Hippocampal formation (tissue), 2 donors: ENCODE data around the gene PCGF3.
"Not testable (repeated sequence)": the region's sequence is repeated elsewhere in the genome, so short reads cannot be mapped to it uniquely, and the experiment has no call there.

Experiments
- DNase-seq, 2 donors: peaks; one replicate each; lab custom pipeline; 2025; lab: John Stamatoyannopoulos, UW

Gene PCGF3

DNA sequence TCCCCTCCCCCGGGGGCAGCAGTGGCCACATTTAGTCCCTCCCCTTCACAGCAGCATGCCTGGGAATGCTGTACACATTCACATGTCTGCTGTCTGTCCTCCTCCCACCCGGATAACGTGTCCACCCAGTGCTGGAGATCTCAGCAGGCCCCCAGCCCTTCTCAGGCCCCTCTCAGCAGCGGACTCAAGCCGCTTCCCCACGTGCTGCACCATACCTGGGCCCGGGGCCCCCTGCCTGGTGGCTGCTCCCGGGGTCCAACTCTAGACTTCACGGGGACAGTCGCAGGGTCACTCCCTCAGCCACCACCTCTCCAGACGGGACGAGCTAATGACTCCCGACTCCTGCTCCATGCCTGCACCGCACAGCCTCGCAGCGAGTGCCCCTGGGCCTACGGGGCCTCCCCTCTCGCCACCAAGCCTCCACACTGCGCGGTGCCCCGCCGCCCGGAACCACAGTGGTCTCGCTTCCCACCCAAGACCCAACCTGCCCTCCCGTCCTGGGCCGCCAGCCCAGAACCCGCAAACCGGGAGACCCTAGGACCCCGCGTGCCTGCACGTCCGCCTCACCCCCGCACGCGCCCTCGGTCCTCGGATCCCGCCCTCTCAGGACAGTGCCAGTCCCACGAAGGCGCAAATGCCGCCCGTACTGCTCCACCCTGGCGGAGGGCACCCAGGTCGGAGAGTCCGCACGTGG lies 1.3 kb upstream of the PCGF3 start:
- DNase-seq = no peak

DNA sequence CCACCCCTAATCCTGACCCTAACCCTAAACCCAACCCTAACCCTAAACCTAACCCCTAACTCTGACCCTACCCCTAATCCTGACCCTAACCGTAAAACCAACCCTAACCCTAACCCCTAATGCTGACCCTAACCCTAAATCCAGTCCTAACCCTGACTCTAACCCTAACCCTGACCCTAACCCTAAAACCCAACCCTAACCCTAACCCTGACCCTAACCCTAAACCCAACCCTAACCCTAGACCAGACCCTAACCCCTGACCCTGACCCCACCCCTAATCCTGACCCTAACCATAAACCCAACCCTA lies 708 bp upstream of the PCGF3 start:
- DNase-seq = no peak

DNA sequence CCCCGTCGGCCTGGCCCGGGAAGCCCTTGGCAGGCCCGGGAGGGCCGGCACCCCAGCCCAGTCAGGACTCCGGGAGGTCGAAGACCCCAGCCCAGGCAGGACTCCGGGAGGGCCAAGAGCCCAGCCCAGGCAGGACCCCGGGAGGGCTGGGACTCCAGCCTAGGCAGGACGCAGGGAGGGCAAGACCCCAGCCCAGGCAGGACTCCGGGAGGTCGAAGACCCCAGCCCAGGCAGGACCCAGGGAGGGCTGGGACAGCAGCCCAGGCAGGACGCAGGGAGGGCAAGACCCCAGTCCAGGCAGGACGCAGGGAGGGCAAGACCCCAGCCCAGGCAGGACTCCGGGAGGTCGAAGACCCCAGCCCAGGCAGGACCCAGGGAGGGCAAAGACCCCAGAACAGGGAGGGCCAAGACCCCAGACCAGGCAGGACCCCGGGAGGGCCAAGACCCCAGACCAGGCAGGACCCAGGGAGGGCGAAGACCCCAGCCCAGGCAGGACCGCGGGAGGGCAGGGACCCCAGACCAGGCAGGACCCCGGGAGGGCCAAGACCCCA lies 526 bp downstream of the PCGF3 start:
- not testable (repeated sequence) for DNase-seq

DNA sequence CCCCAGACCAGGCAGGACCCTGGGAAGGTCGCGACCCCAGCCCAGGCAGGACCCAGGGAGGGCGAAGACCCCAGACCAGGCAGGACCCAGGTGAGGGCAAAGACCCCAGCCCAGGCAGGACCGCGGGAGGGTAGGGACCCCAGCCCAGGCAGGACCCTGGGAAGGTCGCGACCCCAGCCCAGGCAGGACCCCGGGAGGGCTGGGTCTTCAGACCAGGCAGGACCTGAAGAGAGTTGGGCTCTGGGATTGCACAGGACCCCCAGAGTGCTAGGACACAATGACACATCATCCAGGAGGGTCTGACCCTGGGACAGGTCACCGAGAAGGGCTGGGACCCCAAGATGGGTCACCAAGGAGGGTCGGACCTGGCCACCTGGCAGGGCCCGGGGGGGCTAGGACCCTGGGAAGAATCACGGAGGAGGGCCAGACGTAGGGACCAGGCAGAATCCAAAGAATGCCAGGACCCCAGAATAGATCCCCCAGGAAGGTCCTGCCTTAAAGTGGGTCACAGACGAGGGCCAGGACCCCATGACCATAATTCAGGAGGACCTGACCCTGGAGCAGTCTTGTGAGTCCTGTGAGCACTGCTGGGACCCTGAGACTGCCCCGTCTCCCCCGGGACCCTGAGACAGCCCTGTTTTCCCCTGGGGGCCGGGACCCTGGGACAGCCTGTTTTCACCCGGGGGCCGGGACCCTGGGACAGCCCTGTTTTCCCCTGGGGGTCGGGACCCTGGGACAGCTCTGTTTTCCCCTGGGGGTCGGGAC lies 1.4 kb downstream of the PCGF3 start:
- no peak for DNase-seq

DNA sequence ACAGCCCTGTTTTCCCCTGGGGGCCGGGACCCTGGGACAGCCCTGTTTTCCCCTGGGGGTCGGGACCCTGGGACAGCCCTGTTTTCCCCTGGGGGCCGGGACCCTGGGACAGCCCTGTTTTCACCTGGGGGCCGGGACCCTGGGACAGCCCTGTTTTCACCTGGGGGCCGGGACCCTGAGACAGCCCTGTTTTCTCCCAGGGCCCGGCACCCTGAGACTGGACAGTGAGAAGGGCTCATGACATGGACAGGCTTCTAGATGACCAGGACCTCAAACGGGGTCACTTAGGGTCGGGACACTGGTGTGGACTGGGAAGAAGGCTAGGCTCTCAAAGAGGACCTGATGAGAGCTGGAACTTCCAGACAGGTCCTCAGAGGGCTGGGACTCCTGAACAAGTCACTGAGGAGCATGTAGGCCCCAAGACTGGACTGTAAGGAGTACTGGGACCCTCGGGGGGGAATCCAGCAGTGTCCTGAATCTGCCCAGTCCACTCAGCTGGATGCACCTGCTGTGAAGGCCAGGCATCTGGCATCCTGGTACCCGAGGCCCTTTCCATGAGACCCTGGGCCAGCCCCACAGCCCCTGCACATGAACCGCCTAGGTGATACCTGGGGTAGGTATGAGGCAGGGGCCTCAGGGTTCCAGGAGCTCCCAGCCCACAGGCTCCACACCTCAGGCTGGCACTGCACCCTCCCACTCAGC lies 2.4 kb downstream of the PCGF3 start:
- DNase-seq = no peak

DNA sequence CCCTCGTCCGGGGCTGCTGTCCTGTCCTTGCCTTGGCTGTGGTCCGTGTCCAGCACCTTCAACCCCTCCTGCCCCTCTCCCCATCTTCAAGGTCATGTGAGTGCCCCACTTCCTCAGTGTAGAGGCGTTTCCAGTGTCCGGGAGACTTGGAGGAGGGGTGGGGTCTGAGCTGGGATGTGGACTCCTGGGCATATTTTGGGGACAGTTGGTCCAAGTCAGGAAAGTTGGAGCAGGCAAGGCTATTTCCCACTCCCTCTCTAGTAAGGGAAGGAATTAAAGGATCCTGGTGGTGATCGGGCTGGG lies 3.0 kb downstream of the PCGF3 start:
- DNase-seq = no peak

DNA sequence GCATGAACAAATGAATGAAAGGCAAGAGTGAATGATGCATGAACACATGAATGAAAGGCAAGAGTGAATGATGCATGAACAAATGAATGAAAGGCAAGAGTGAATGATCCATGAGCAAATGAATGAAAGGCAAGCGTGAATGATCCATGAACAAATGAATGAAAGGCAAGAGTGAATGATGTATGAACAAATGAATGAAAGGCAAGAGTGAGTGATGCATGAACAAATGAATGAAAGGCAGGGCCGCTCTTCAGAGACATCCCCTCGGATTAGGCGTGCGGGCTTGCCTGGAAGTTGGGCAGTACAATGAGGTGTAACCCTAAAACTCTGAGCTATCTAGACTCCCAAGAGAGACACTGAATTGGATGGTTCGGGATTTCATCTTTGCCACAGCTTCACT lies 3.7 kb downstream of the PCGF3 start:
- no peak for DNase-seq

DNA sequence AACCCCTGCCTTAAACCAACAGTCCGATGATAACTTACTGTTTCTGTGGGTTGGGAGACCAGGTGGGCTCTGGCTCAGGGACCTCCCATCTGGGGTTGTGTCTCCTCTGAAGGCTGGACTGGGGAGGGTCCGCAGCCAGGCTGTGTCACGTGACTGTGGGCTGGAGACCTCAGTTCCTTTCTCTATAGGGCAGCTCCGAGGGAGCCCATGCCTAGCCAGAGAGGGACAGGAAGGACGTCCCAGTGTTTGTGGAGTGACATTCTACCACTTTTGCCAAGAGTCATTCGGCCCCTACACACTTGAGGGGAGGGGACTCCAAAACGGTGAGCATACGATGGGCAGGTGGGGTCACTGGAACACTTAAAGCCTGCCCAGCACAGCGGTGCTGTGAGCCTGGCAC lies 4.5 kb downstream of the PCGF3 start:
- DNase-seq = no peak

DNA sequence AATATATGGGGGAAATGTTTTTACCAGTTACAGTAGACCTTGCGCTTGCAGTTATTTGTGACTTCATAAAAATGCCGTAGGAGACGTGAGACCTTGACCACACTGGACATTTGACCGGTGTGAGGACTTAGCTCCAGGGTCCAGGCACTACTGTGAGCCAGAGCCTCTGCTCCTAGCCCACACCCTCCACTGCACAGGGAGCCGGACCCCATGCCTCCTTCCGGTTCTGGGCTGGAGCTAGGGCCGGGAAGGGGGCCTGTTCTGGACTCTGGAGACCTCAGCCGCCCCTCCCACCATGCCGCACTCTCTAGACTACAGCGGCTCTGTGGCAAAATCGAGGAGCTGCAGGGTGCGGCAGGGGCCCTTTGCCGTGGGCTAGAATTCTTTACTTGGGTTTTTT lies 5.3 kb downstream of the PCGF3 start:
- no peak for DNase-seq

DNA sequence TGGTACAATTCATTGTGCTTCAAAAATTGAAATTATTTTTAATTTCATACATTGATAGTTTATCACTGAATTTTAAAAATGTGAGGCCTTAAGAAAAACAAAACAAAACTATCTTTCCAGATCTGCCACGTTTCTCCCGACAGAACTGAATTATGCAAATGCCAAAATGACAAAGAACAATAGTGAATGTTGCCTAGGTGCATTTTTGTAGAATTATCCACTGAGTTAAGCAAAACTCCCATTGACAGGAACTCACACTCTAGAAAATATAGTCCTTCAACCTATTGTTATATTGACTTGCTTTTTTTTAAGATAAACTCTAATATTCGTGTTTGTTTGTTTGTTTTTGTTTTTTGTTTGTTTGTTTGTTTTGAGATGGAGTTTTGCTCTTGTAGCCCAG lies 6.5 kb downstream of the PCGF3 start:
- DNase-seq = no peak

DNA sequence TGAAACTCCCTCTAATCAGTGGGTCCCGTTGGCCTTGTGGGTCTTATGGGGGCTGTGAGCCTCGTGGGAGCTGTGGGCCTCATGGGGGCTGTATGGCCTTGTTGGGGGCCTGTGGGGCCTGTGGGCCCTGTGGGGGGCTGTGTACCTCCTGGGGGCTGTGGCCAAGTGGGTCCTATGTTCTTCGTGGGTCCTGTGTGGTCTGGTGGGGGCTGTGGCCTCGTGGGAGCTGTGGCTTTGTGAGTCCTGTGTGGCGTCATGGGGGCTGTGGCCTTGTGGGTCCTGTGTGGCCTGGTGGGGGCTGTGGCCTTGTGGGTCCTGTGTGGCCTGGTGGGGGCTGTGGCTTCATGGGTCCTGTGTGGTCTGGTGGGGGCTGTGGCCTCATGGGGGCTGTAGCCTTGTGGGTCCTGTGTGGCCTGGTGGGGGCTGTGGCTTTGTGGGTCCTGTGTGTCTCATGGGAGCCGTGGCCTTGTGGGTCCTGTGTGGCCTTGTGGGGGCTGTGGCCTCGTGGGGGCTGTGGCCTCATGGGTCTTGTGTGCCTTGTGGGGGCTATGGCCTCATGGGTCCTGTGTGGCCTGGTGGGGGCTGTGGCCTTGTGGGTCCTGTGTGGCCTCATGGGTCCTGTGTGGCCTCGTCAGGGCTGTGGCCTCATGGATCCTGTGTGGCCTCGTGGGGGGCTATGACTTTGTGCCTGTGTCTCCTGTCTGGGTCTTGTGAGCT lies 7.4 kb downstream of the PCGF3 start:
- DNase-seq = no peak

DNA sequence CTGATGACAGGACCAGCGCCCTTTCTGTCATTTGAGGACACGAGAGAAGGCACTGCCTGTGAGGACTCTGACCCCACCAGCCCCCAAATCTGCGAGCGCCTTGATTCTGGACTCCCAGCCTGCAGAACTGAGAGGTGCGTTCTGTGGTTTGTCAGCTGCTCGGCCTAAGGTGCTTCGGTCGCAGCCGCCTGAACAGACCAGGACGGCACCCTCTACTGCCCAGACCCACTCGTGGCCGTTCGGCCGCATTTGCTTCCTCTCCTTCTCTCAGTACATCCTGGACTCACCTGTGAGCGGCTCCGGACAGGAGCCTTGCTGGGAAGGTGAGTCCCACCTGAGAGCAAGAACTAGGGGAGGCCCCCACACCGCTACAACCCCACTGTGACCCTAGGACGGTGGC lies 8.5 kb downstream of the PCGF3 start:
- no peak for DNase-seq

DNA sequence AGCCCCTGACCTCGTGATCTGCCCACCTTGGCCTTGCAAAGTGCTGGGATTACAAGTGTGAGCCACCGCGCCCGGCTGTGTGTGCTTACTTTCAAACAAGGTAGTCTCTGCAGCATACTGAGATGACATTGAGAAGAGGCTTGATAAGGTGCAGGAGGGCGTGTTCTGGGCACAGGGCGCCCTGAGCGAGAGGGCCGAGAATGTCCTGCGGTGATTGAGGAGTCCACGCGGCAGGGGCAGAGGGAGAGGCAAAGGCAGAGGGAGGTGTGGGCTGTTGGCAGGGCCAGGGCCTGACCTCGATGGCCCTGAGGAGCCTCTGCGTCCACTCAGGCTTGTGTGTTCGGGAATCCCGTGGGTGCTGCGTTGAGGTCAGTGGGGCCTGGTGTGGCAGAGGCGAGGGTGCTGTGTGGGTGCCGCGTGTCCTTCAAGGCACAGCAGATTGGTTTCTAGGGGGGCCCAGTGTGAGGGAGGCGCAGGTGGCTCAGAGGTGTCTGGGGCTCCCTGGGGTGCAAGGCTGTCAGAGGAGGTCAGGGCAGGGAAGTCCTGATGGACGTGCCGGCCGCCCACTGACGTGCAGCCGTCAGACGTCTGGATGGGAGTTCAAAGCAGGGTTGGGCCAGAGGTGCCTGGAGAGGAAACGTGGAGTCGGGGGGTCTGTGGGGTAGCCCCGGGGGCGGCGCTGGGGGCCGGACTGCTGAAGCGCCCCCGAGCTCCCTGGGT lies 12.1 kb downstream of the PCGF3 start:
- DNase-seq = no peak

DNA sequence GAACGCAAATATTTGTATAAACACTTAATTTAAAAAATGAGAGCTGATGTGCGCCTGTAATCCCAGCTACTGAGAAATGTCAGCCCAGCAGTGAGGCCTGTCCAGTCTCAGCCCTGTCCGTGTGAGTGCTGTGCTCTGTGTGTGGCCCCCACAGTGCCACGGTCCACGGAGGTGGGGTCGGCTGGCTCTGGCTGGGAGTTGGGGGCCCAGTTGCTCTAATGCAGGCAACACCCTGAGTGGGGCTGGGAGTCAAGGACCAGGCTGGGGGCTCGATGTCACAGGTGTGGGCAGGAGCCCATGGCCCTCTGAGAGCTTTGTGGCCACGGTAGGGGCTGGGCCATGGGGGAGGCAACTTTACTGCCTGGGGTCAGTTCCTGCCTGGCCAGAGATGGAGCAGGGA lies 12.8 kb downstream of the PCGF3 start:
- DNase-seq = no peak

DNA sequence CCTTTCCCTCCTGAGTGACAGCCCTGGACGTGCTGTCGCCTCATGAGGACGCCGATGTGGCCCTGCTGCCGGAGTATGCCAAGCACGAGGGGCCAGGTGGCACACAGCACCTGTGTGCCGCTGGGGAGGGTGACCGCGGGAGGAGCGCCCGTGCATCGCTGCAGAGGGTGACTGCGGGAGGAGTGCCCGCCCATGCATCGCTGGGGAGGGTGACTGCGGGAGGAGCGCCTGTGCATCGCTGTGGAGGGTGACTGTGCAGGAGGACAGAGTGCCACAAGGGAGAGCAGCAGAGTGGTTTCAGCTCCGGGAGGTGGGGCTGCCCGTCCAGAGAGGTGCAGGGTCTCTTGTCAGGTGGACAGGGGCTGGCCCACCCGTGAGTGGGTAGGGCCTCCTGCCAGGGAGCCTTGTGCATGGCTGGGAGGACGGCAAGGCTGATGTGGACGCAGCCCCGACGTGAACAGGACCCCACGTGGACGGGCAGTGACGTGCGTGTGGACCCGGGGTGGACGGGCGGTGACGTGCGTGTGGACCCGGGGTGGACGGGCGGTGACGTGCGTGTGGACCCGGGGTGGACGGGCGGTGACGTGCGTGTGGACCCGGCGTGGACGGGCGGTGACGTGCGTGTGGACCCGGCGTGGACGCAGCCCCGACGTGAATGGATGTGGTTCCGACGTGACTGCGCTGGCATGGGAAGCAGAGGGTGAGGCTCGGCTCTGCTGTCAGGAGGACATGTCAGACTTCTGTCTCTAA lies 14.7 kb downstream of the PCGF3 start:
- DNase-seq = no peak

DNA sequence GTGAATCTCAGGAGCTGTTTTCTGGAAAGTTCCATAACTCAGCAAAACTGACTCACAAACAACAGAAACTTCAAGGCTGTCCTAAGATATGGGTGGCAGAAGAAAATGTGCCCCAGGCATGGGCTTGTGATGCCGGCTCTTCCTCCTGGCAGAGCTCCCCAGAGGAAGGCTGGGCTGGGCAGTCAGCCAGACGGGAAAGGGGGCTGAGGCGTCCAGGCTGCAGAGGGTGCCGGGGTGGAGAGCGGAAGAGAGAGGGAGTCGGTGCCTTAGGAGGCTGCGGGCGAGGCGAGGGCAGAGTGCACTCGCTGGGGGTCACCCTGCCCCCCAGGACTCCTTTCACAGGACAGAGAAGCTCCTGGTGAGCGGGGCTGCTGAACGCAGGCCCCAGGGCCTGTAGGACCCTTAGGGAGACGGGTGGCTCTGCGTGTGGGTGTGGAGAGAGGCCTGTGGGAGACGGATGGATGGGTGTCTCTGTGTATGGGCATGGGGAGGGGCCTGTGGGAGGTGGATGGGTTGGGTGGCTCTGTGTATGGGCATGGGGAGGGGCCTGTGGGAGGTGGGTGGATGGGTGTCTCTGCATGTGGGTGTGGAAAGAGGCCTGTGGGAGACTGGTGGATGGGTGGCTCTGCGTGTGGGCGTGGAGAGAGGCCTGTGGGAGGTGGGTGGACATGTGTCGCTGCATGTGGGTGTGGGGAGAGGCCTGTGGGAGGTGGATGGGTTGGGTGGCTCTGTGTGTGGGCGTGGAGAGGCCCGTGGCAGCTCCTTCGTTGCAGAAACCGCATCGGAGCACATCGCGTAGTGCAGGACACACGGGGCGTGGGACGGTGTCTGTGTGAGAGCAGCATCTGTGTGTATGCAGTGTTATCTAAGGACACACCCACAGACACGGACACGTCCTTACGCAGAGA lies 15.9 kb downstream of the PCGF3 start:
- DNase-seq = no peak

DNA sequence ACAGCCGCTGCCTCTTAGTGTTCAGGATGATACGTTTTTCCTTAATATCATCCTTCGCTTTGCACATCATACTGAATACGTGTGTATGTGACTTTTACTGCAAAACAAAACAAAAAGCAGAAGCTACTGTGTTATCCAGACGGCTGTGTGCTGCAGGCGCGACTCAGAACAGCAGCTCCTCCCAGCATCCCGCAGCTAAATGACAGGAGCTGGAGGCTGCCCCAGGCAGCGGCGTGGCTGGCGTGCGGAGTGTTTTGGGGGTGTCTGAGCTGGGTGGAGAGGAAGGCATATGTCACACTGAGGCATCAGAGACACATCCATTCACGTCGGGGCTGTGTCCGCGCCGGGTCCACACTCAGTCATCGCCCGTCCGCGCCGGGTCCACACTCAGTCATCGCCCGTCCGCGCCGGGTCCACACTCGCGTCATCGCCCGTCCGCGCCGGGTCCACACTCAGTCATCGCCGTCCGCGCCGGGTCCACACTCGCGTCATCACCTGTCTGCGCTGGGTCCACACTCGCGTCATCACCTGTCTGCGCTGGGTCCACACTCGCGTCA lies 16.6 kb downstream of the PCGF3 start:
- DNase-seq = no peak

DNA sequence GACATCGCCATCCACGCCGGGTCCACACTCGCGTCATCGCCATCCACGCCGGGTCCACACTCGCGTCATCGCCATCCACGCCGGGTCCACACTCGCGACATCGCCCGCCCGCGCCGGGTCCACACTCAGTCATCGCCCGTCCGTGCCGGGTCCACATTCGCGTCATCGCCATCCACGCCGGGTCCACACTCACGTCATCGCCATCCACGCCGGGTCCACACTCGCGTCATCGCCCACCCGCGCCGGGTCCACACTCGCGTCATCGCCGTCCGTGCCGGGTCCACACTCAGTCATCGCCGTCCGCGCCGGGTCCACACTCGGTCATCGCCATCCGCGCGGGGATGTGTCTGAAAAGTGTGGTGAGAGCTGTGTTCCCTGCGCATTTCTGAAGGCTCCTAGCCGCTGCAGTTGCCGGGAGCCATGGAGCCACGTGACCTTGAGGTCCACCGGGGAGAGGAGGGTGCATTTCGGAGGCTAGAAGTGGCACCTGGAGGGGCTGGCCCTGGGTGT lies 17.3 kb downstream of the PCGF3 start:
- DNase-seq = no peak

DNA sequence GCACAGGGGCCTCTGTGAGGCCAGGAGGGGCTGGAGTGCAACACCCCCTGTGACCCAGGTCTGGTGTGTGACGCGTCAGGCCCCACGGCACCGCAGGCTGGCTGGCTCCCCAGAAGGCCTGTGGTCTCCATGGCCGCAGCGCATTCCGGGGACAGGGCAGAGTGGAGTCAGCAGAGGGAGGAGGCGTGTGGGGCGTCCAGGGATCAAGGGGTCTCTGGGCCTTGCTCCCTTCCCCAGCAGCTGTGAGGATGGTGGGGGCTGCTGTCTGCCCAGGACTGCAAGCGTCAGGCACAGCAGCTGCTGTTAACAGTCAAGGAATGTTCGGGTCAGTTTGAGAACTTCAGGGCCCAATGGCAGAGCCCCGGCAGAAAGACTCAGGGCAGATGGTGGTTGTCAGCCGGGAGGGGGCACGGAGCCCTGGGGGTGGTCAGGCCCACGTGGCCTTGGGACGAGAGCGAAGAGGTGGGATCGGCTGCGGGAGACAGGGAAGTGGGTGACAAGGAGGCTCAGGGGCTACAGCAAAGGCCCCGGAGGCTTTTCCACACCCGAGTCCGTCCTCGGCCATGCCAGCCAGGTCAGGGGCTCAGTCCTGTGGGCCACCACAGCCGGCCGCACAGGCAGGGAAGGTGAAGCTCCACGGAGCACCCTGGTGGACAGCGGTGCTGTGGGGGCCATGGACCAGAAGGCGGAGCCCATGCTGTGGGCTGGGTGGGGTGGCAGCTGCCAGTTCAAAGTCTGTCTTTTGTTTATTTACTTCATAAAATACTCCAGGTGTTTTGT lies 18.3 kb downstream of the PCGF3 start:
- DNase-seq = no peak
